Regular cardiac myocyte (primary cell): Measurements from ENCODE around the gene TRIM13. TPM values are rescaled to one million over a fixed set of nuclear protein-coding genes. Genes with fewer than 3 reads are reported as not detected.

Experiments
- total RNA-seq: library from RNA; depleted of rRNA; stranded (reverse); fragments of >200 nt; gene quantifications from 2 replicates; pipeline ENCODE4 v1.2.3, GENCODE V29; 2014

The TRIM13 gene, protein sequence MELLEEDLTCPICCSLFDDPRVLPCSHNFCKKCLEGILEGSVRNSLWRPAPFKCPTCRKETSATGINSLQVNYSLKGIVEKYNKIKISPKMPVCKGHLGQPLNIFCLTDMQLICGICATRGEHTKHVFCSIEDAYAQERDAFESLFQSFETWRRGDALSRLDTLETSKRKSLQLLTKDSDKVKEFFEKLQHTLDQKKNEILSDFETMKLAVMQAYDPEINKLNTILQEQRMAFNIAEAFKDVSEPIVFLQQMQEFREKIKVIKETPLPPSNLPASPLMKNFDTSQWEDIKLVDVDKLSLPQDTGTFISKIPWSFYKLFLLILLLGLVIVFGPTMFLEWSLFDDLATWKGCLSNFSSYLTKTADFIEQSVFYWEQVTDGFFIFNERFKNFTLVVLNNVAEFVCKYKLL
- total RNA-seq: 15.3 and 23.7 TPM in 2 replicates

DNA sequence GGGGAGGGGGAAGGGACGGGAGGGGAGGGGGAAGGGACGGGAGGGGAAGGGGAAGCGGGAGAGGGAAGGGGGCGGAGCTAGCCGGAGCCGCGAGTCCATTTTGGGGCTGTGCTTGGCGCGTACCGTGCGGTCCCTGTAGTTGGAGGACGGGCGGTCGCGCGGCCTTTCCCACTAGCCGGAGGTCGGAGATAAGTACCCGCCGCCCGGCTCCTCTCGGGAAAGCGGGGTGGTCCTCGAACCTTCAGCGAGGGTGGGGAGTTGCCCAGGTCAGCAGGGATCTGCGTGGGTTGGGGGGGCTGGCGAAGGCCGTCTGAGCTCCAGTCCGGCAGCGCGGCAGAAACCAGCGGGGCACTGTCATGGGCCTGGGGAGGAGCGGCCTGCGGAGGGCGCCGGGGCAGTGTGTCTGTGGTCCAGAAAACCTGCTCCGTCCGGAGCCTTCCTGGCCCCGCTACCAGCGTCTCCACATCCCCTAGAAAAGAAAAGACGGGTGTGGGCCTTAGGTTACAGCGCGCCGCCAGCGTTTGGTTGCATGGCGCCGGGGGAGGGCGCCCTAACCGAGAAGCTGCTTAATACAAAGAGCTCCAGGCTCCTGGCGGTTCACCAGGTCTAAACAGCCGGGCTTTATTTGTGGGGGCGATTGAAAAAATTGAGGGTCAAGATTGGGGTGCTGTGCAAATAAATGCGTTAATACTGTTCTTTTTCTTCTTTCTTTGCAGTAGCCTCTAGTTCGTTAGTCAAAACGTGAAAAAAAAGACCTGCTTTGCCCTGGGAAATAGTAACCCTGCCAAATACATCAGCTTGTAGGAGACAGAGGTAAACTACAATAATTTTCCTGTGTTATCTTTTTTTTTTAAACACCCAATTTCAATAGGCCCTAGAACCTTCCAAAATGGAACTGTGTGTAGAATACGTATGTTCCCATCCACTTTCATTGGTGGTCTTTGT is at the start of gene TRIM13:
TSS of gene TRIM13 (plus strand) at position 92 of the 945 bp plus-strand sequence. CDS start 14,899 bp downstream, outside the sequence.

DNA sequence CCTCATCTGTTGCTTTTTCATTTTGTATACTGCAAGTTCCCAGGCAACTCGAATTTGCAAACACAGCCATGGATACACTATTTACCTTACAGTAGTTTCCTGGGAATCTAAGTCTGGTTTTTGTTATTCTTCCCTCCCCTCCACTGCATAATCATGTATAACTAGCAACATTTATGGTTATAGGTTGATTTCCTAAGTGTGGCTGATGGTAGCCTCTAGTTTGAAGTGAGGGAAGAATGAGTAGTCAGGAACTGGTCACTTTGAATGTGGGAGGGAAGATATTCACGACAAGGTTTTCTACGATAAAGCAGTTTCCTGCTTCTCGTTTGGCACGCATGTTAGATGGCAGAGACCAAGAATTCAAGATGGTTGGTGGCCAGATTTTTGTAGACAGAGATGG is 18.4 kb downstream of the TRIM13 start, which contains the start of gene KCNRG:
TSS of gene KCNRG (plus strand) at position 187 of the 400 bp plus-strand sequence. CDS start at position 237, 50 bp downstream.

Other genes with a start within 250 kb of the TRIM13 start
- 27.6 and 39.9 TPM in 2 replicates for gene KPNA3, start 204.4 kb upstream of the TRIM13 start, total RNA-seq
- 5.1 and 10.2 TPM in 2 replicates for gene SPRYD7, start 60.7 kb upstream of the TRIM13 start, total RNA-seq
- 2.9 and 3.7 TPM in 2 replicates for gene KCNRG, start 18.4 kb downstream of the TRIM13 start, total RNA-seq